Measurements from ENCODE around the gene PACSIN1.

DNA sequence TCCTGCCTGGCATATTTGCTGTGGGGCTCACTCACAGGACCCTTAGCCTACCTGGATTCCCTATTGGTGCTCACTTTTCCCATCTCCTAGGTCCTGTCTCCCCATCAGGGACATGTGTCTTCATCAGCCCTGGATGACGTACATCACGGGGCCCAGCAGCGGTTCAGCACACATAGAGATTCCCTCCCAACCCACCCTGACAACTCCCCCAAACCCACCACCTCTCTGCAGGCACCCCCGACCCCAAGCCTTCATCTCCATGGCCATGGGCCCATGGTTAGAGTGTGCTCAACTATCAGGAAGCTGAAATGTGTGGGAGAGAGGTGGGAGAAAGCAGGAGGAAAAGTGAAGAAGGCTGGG is 115.7 kb downstream of the PACSIN1 start:
- no peak for TF ChIP-seq CTCF (IDR thresholded peaks at IDR 0.05; ENCODE audit: insufficient read depth, low read length, poor library complexity, severe bottlenecking)
- no peak for TF ChIP-seq EZH2phosphoT487 (conservative IDR thresholded peaks at IDR 0.05; ENCODE audit: low read length)

Data from SU-DHL-6 (cell line).